Liver (tissue), 3 donors: ENCODE data around the gene BDKRB1.

ENCODE experiments used
- ATF3 ChIP-seq: IDR thresholded peaks from 2 replicates; pipeline ENCODE4 v1.6.1; 2016; ENCODE audit warnings: antibody characterized with exemption
- CTCF ChIP-seq: fragments of 150-350 bp; IDR thresholded peaks from 2 replicates; pipeline ENCODE4 v1.5.1; 2017; ENCODE audit warnings: improper control_type of control experiment, low read depth, low read length; ENCODE audit not compliant: missing input control
- EGR1 ChIP-seq, 2 donors: IDR thresholded peaks; 2 replicates each; pipeline ENCODE4 v1.6.1; 2016 to 2018; ENCODE audit warnings: antibody characterized with exemption in 2 of 2, low read depth in 2 of 2
- GABPA ChIP-seq, 2 donors: IDR thresholded peaks in 1 of 2; conservative IDR thresholded peaks in 1 of 2; 2 replicates each; pipeline ENCODE4 v1.6.1; 2016; ENCODE audit warnings: antibody characterized with exemption in 2 of 2, mild to moderate bottlenecking in 1 of 2, moderate library complexity in 1 of 2
- JUND ChIP-seq, 2 donors: IDR thresholded peaks; 2 replicates each; pipeline ENCODE4 v1.6.1; 2016; ENCODE audit warnings: antibody characterized with exemption in 2 of 2
- MAX ChIP-seq: IDR thresholded peaks from 2 replicates; pipeline ENCODE4 v1.6.1; 2016; ENCODE audit warnings: antibody characterized with exemption
- NR2F2 ChIP-seq: IDR thresholded peaks from 2 replicates; pipeline ENCODE4 v1.6.1; 2016; ENCODE audit warnings: antibody characterized with exemption
- RAD21 ChIP-seq, 2 donors: IDR thresholded peaks; 2 replicates each; pipeline ENCODE4 v1.6.1; 2016; ENCODE audit warnings: antibody characterized with exemption in 2 of 2, mild to moderate bottlenecking in 2 of 2
- REST ChIP-seq: IDR thresholded peaks from 2 replicates; pipeline ENCODE4 v1.6.1; 2016; ENCODE audit warnings: antibody characterized with exemption, mild to moderate bottlenecking
- SP1 ChIP-seq: IDR thresholded peaks from 2 replicates; pipeline ENCODE4 v1.6.1; 2018; ENCODE audit warnings: antibody characterized with exemption, mild to moderate bottlenecking
- YY1 ChIP-seq: IDR thresholded peaks from 2 replicates; pipeline ENCODE4 v1.6.1; 2016; ENCODE audit warnings: antibody characterized with exemption, mild to moderate bottlenecking
- donor health status: healthy.
- donor health status: healthy.

GRCh38 chr14:96252323-96252998, 3.5 kb upstream of the BDKRB1 start:
- no peak for TF ChIP-seq REST
- no peak for TF ChIP-seq SP1
- no peak for TF ChIP-seq JUND (IDR thresholded peaks at IDR 0.05)
- no peak for TF ChIP-seq GABPA (IDR thresholded peaks at IDR 0.05 in 1 of 2, conservative IDR thresholded peaks at IDR 0.05 in 1 of 2)
- no peak for TF ChIP-seq CTCF
- TF ChIP-seq ATF3, result no peak
- no peak for TF ChIP-seq YY1
- no peak for TF ChIP-seq MAX
- no peak for TF ChIP-seq NR2F2
- TF ChIP-seq EGR1 (IDR thresholded peaks at IDR 0.05; ENCODE audit: low read depth in 2 of 2), result no peak
- no peak for TF ChIP-seq RAD21 (IDR thresholded peaks at IDR 0.05)
